SK-N-SH treated with all-trans-retinoic acid at 6 μM for 48 hours (cell line): ENCODE results near the gene VPS25.

ENCODE experiments used
- ATAC-seq: fragments of 200-7000 bp; cut with Tn5 transposase; 3 replicates; pipeline ENCODE4 v1.9.1; 2020; ENCODE audit warnings: mild to moderate bottlenecking, moderate library complexity
- ARNTL ChIP-seq: fragments of 450-650 bp; formaldehyde crosslinking; IDR thresholded peaks from 2 replicates; pipeline ENCODE4 v1.5.0; 2020; ENCODE audit warnings: low read depth, mild to moderate bottlenecking, moderate library complexity, borderline replicate concordance
- BACH2 ChIP-seq: fragments of 250-450 bp; sonication (Bioruptor Pico); IDR thresholded peaks from 2 replicates; pipeline ENCODE4 v1.9.0; 2021; ENCODE audit warnings: mild to moderate bottlenecking, borderline replicate concordance
- CSDC2 ChIP-seq: fragments of 250-450 bp; sonication (Bioruptor Pico); IDR thresholded peaks from 2 replicates; pipeline ENCODE4 v1.5.0; 2020; ENCODE audit warnings: mild to moderate bottlenecking, moderate library complexity
- CSRNP3 ChIP-seq: fragments of 250-450 bp; sonication (Bioruptor Pico); IDR thresholded peaks from 2 replicates; pipeline ENCODE4 v1.5.1; 2021; ENCODE audit warnings: mild to moderate bottlenecking, moderate library complexity
- ESRRG ChIP-seq: fragments of 250-450 bp; sonication (Bioruptor Pico); IDR thresholded peaks from 2 replicates; pipeline ENCODE4 v1.6.1; 2021; ENCODE audit warnings: mild to moderate bottlenecking
- GLIS3 ChIP-seq: fragments of 250-450 bp; sonication (Bioruptor Pico); IDR thresholded peaks from 2 replicates; pipeline ENCODE4 v1.5.0; 2020; ENCODE audit warnings: mild to moderate bottlenecking, moderate library complexity
- ISL1 ChIP-seq: fragments of 250-450 bp; sonication (Bioruptor Pico); IDR thresholded peaks from 2 replicates; pipeline ENCODE4 v2.1.2; 2022; ENCODE audit warnings: mild to moderate bottlenecking, moderate library complexity
- OSR1 ChIP-seq: fragments of 250-450 bp; sonication (Bioruptor Pico); IDR thresholded peaks from 2 replicates; pipeline ENCODE4 v1.8.0; 2022; ENCODE audit warnings: moderate library complexity, mild to moderate bottlenecking, inconsistent platforms
- PATZ1 ChIP-seq: fragments of 250-450 bp; sonication (Bioruptor Pico); IDR thresholded peaks from 2 replicates; pipeline ENCODE4 v1.8.0; 2020; ENCODE audit warnings: mild to moderate bottlenecking, moderate library complexity, borderline replicate concordance
- PPARA ChIP-seq: fragments of 250-450 bp; sonication (Bioruptor Pico); IDR thresholded peaks from 2 replicates; pipeline ENCODE4 v1.5.0; 2020; ENCODE audit warnings: mild to moderate bottlenecking, borderline replicate concordance
- RARB ChIP-seq: fragments of 250-450 bp; sonication (Bioruptor Pico); IDR thresholded peaks from 2 replicates; pipeline ENCODE4 v1.8.0; 2021; ENCODE audit warnings: mild to moderate bottlenecking, moderate library complexity
- SNAI2 ChIP-seq: fragments of 250-450 bp; sonication (Bioruptor Pico); IDR thresholded peaks from 2 replicates; pipeline ENCODE4 v1.5.0; 2020; ENCODE audit warnings: mild to moderate bottlenecking, moderate library complexity
- TCF4 ChIP-seq: fragments of 250-450 bp; sonication (Bioruptor Pico); IDR thresholded peaks from 2 replicates; pipeline ENCODE4 v1.8.0; 2021; ENCODE audit warnings: mild to moderate bottlenecking, moderate library complexity, borderline replicate concordance
- TOX ChIP-seq: fragments of 250-450 bp; sonication (Bioruptor Pico); IDR thresholded peaks from 2 replicates; pipeline ENCODE4 v1.8.0; 2021; ENCODE audit warnings: mild to moderate bottlenecking, moderate library complexity, borderline replicate concordance
- TSHZ2 ChIP-seq: fragments of 250-450 bp; sonication (Bioruptor Pico); IDR thresholded peaks from 2 replicates; pipeline ENCODE4 v1.5.0; 2020; ENCODE audit warnings: mild to moderate bottlenecking, moderate library complexity
- ZC3H10 ChIP-seq: fragments of 250-450 bp; sonication (Bioruptor Pico); IDR thresholded peaks from 2 replicates; pipeline ENCODE4 v1.5.1; 2021; ENCODE audit warnings: mild to moderate bottlenecking, moderate library complexity
- ZFP3 ChIP-seq: fragments of 250-450 bp; sonication (Bioruptor Pico); IDR thresholded peaks from 2 replicates; pipeline ENCODE4 v1.5.0; 2020; ENCODE audit warnings: mild to moderate bottlenecking, moderate library complexity
- ZFP30 ChIP-seq: fragments of 450-650 bp; formaldehyde crosslinking; IDR thresholded peaks from 2 replicates; pipeline ENCODE4 v1.5.0; 2022; ENCODE audit warnings: mild to moderate bottlenecking, moderate library complexity
- ZNF565 ChIP-seq: fragments of 450-650 bp; formaldehyde crosslinking; conservative IDR thresholded peaks from 2 replicates; pipeline ENCODE4 v1.5.0; 2020; ENCODE audit warnings: low read depth, mild to moderate bottlenecking, moderate library complexity
- ZNF70 ChIP-seq: fragments of 450-650 bp; formaldehyde crosslinking; IDR thresholded peaks from 2 replicates; pipeline ENCODE4 v1.5.0; 2020; ENCODE audit warnings: mild to moderate bottlenecking, moderate library complexity
- ZNF8 ChIP-seq: fragments of 450-650 bp; formaldehyde crosslinking; IDR thresholded peaks from 2 replicates; pipeline ENCODE4 v1.5.0; 2020; ENCODE audit warnings: mild to moderate bottlenecking, moderate library complexity
- TF ChIP-seq, protein P1 (sequence below): fragments of 250-450 bp; sonication (Bioruptor Pico); IDR thresholded peaks from 2 replicates; pipeline ENCODE4 v1.8.0; 2021; ENCODE audit warnings: low read depth, mild to moderate bottlenecking, moderate library complexity, borderline replicate concordance
- TF ChIP-seq, protein P2 (sequence below): fragments of 250-450 bp; sonication (Bioruptor Pico); IDR thresholded peaks from 2 replicates; pipeline ENCODE4 v1.5.1; 2020; ENCODE audit warnings: low read depth, mild to moderate bottlenecking, moderate library complexity

The VPS25 gene

DNA sequence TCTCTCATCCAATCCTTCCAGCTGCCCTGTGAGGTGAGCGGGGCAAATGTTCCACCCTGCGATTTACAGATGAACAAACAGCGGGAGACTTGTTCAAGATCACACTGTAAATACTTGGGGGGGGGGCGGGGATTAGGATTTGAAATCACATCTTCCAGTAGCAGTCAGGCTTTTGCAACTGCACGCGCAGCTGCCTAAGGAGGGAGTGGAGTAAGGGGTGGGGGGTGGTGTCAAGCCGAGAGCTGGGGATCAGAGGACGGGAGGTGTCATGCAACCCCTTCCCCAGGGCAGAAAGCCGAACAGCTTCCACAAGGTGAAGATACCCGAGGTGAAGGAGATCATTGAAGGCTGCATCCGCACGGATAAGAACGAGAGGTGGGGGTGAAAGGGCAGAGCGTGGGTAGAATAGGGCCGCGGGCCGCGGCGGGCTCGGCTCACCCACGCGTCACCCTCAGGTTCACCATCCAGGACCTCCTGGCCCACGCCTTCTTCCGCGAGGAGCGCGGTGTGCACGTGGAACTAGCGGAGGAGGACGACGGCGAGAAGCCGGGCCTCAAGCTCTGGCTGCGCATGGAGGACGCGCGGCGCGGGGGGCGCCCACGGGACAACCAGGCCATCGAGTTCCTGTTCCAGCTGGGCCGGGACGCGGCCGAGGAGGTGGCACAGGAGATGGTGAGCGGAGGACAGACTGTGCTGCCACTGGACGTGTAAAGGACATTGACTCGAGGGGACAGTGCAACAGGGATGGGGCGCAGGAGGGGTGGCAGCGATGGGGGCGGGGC is 11.8 kb downstream of the VPS25 start:
- ATAC-seq, result no peak
- no peak for TF ChIP-seq RARB (CRISPR knock-in tag)
- TF ChIP-seq TCF4 (CRISPR knock-in tag), result no peak
- TF ChIP-seq CSDC2, result no peak
- TF ChIP-seq ARNTL (CRISPR knock-in tag), result no peak
- TF ChIP-seq TSHZ2, result no peak
- TF ChIP-seq ESRRG (CRISPR knock-in tag), result no peak
- no peak for TF ChIP-seq ISL1 (CRISPR knock-in tag)
- TF ChIP-seq ZFP3, result no peak
- TF ChIP-seq, protein P1, sequence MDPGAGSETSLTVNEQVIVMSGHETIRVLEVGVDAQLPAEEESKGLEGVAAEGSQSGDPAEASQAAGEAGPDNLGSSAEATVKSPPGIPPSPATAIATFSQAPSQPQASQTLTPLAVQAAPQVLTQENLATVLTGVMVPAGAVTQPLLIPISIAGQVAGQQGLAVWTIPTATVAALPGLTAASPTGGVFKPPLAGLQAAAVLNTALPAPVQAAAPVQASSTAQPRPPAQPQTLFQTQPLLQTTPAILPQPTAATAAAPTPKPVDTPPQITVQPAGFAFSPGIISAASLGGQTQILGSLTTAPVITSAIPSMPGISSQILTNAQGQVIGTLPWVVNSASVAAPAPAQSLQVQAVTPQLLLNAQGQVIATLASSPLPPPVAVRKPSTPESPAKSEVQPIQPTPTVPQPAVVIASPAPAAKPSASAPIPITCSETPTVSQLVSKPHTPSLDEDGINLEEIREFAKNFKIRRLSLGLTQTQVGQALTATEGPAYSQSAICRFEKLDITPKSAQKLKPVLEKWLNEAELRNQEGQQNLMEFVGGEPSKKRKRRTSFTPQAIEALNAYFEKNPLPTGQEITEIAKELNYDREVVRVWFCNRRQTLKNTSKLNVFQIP (CRISPR knock-in tag), result no peak
- TF ChIP-seq BACH2 (CRISPR knock-in tag), result no peak
- no peak for TF ChIP-seq ZNF565 (CRISPR knock-in tag)
- no peak for TF ChIP-seq SNAI2 (CRISPR knock-in tag)
- TF ChIP-seq ZNF8 (CRISPR knock-in tag), result no peak
- no peak for TF ChIP-seq ZNF70 (CRISPR knock-in tag)
- TF ChIP-seq PPARA, result no peak

- TF ChIP-seq BACH2 (CRISPR knock-in tag), result no peak
- TF ChIP-seq PPARA, result no peak
- TF ChIP-seq GLIS3, result no peak
- TF ChIP-seq ZNF70 (CRISPR knock-in tag), result no peak
- no peak for TF ChIP-seq CSRNP3 (CRISPR knock-in tag)
- TF ChIP-seq ZFP30, result no peak
- TF ChIP-seq OSR1 (CRISPR knock-in tag), result no peak
- TF ChIP-seq TOX, result no peak
- TF ChIP-seq TCF4 (CRISPR knock-in tag), result no peak
- no peak for TF ChIP-seq ISL1 (CRISPR knock-in tag)
- no peak for TF ChIP-seq SNAI2 (CRISPR knock-in tag)
- TF ChIP-seq PATZ1, result no peak
- TF ChIP-seq ESRRG (CRISPR knock-in tag), result no peak
- TF ChIP-seq RARB (CRISPR knock-in tag), result no peak
- TF ChIP-seq, protein P1 (CRISPR knock-in tag), result no peak
- TF ChIP-seq CSDC2, result no peak
- TF ChIP-seq, protein P2, sequence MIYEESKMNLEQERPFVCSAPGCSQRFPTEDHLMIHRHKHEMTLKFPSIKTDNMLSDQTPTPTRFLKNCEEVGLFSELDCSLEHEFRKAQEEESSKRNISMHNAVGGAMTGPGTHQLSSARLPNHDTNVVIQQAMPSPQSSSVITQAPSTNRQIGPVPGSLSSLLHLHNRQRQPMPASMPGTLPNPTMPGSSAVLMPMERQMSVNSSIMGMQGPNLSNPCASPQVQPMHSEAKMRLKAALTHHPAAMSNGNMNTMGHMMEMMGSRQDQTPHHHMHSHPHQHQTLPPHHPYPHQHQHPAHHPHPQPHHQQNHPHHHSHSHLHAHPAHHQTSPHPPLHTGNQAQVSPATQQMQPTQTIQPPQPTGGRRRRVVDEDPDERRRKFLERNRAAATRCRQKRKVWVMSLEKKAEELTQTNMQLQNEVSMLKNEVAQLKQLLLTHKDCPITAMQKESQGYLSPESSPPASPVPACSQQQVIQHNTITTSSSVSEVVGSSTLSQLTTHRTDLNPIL (CRISPR knock-in tag), result no peak
- no peak for TF ChIP-seq ZFP3
- TF ChIP-seq ZC3H10 (CRISPR knock-in tag), result no peak
- TF ChIP-seq ZNF565 (CRISPR knock-in tag), result no peak
- no peak for ATAC-seq
Measured at GRCh38 chr17:42787266-42787665, 14.0 kb downstream of the VPS25 start.
